Measurements from ENCODE around the gene PAX8.
A peak's percentile ranks its signal among the peaks of the same experiment; 100 is the strongest.

The PAX8 gene

DNA sequence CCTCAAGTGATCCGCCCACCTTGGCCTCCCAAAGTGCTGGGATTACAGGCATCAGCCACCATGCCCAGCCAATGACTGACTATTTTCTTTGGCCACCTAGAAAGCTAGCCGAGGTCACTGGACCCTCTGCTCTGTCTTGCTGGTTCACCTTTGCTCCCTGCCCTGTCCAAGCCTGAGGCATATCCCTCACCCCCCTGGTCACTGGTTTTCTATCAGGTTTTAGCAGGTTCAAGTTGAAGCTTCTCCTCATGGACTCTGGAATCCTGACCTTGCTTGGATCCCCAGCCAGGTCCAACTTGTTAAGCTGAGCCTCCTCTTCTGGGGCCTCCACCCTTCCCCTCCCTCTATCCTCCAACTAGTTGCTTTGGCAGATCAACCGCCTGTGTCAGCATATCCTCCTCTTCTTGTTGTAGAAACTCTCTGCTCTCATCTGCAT is 33.4 kb downstream of the PAX8 start:
- Histone ChIP-seq H3K4me3 (ENCODE audit: low read depth, low read length) (no peak overlapping the region), H3K27ac (ENCODE audit: extremely low read depth, low read depth, low read length) (no peak overlapping the region), H3K4me1 (ENCODE audit: control insufficient read depth, insufficient read depth, low read length) (peaks cover 5% of the 10 kb centered on the region), H3K9me3 (ENCODE audit: control insufficient read depth, insufficient read depth, low read depth, low read length) (no peaks in the 10 kb centered on the region), H3K36me3 (ENCODE audit: control insufficient read depth in 2 of 2, insufficient read depth in 1 of 2, low read length in 2 of 2) (no peaks in the 10 kb centered on the region)
- POLR2A ChIA-PET: no interaction called here
- CTCF ChIA-PET: interaction anchor here (0.6 to 3.0 kb wide), 9 partner anchors 10 to 166 kb away, joined by 3 to 12 read pairs (median 4); no protein-coding TSS in a partner anchor
- TF ChIP-seq ZNF132 (tag by site-specific recombination; IDR thresholded peaks at IDR 0.05; ENCODE audit: borderline replicate concordance) (no peak), ZNF747 (tag by site-specific recombination; IDR thresholded peaks at IDR 0.05) (no peak), ZNF211 (tag by site-specific recombination; IDR thresholded peaks at IDR 0.05; ENCODE audit: low read depth) (no peak), ZNF37A (tag by site-specific recombination; IDR thresholded peaks at IDR 0.05) (no peak), ZNF223 (tag by site-specific recombination; IDR thresholded peaks at IDR 0.05) (no peak), IKZF3 (tag by site-specific recombination; IDR thresholded peaks at IDR 0.05) (no peak), ZFP37 (tag by site-specific recombination; IDR thresholded peaks at IDR 0.05) (no peak), ZNF311 (tag by site-specific recombination; IDR thresholded peaks at IDR 0.05; ENCODE audit: borderline replicate concordance) (no peak), ZNF623 (tag by site-specific recombination; IDR thresholded peaks at IDR 0.05) (no peak), ZBTB21 (tag by site-specific recombination; IDR thresholded peaks at IDR 0.05) (no peak), ZNF621 (tag by site-specific recombination; IDR thresholded peaks at IDR 0.05) (no peak), ZNF658 (tag by site-specific recombination; IDR thresholded peaks at IDR 0.05) (no peak)
- TF ChIP-seq, protein P1, sequence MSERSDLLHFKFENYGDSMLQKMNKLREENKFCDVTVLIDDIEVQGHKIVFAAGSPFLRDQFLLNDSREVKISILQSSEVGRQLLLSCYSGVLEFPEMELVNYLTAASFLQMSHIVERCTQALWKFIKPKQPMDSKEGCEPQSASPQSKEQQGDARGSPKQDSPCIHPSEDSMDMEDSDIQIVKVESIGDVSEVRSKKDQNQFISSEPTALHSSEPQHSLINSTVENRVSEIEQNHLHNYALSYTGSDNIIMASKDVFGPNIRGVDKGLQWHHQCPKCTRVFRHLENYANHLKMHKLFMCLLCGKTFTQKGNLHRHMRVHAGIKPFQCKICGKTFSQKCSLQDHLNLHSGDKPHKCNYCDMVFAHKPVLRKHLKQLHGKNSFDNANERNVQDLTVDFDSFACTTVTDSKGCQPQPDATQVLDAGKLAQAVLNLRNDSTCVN (tag by site-specific recombination; optimal IDR thresholded peaks at IDR 0.05): no peak

DNA sequence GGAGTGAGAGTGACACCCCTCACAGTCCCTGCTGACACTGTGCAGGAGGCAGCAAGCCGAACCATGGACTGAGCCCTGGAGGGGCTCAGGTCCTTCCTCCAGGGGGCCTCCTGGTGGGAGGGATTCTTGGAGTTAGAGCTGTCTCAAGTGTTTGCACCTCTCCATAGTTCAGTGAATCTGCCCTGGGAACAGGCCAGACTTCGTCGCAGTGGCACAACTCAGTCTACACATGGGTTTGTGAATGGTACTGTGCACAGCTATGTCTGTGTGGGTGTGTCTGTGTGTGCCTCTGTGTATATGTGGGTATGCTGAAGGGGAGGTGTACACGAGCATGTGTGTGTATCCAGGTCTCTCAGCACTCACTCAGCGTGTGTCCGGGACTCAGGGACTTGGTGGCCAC is 36.4 kb downstream of the PAX8 start:
- ChIA-PET POLR2A (no interaction called here), CTCF (interaction anchor here (0.9 to 3.2 kb wide), 2 partner anchors 43 to 148 kb away, joined by 3 to 10 read pairs; no protein-coding TSS in a partner anchor)
- no peaks in the 10 kb centered on the region for H3K9me3 ChIP-seq (ENCODE audit: control insufficient read depth, insufficient read depth, low read depth, low read length)
- no peak for TF ChIP-seq ZNF560 (tag by site-specific recombination; IDR thresholded peaks at IDR 0.05; ENCODE audit: borderline replicate concordance)
- TF ChIP-seq ZNF600 (tag by site-specific recombination; IDR thresholded peaks at IDR 0.05): no peak
- no peak for TF ChIP-seq ZNF521 (tag by site-specific recombination; IDR thresholded peaks at IDR 0.05)
- TF ChIP-seq, protein P2, sequence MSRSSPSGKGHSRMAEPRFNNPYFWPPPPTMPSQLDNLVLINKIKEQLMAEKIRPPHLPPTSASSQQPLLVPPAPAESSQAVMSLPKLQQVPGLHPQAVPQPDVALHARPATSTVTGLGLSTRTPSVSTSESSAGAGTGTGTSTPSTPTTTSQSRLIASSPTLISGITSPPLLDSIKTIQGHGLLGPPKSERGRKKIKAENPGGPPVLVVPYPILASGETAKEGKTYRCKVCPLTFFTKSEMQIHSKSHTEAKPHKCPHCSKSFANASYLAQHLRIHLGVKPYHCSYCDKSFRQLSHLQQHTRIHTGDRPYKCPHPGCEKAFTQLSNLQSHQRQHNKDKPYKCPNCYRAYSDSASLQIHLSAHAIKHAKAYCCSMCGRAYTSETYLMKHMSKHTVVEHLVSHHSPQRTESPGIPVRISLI (tag by site-specific recombination; IDR thresholded peaks at IDR 0.05): no peak
- no peak for TF ChIP-seq ZNF48 (tag by site-specific recombination; IDR thresholded peaks at IDR 0.05)
- TF ChIP-seq ZNF366 (tag by site-specific recombination; conservative IDR thresholded peaks at IDR 0.05): no peak
- TF ChIP-seq ZFHX2 (tag by site-specific recombination; conservative IDR thresholded peaks at IDR 0.05): 0 out of 2 replicates have a peak, but pooled peaks have one; percentile 9
- no peaks in the 10 kb centered on the region for H3K36me3 ChIP-seq (ENCODE audit: control insufficient read depth in 2 of 2, insufficient read depth in 1 of 2, low read length in 2 of 2)
- H3K27ac ChIP-seq (ENCODE audit: extremely low read depth, low read depth, low read length): no peak overlapping the region
- peaks cover 11% of the 10 kb centered on the region for H3K4me1 ChIP-seq (ENCODE audit: control insufficient read depth, insufficient read depth, low read length)
- H3K4me3 ChIP-seq (ENCODE audit: low read depth, low read length): no peak overlapping the region
